HG02610 (cell line): ENCODE measurements around the gene PCK1.

Experiments
- ATAC-seq: cut with Tn5 transposase; IDR thresholded peaks from one replicate; pipeline ENCODE4 v1.9.1; 2021; ENCODE audit warnings: mild to moderate bottlenecking, moderate library complexity; ENCODE audit not compliant: unreplicated experiment

Gene PCK1

GRCh38 chr20:57576002-57576401, 15.1 kb downstream of the PCK1 start:
- ATAC-seq: no peak

- no peak for ATAC-seq
These were observed 16.0 kb downstream of the PCK1 start for GRCh38 chr20:57576617-57577550.

- ATAC-seq: no peak
These were observed 17.0 kb downstream of the PCK1 start for GRCh38 chr20:57577679-57578475.

GRCh38 chr20:57578476-57579165, 17.7 kb downstream of the PCK1 start:
- ATAC-seq: no peak

GRCh38 chr20:57579331-57579897, 18.5 kb downstream of the PCK1 start:
- no peak for ATAC-seq

- ATAC-seq: no peak
These were observed 19.1 kb downstream of the PCK1 start for GRCh38 chr20:57579898-57580447.

GRCh38 chr20:57580478-57581201, 19.7 kb downstream of the PCK1 start:
- no peak for ATAC-seq

- no peak for ATAC-seq
These were observed 20.5 kb downstream of the PCK1 start for GRCh38 chr20:57581202-57582028.

GRCh38 chr20:57582029-57582378, 21.1 kb downstream of the PCK1 start:
- ATAC-seq: no peak

GRCh38 chr20:57582432-57583288, 21.8 kb downstream of the PCK1 start:
- ATAC-seq: no peak

- no peak for ATAC-seq
These were observed 22.7 kb downstream of the PCK1 start for GRCh38 chr20:57583289-57584257.

GRCh38 chr20:57584768-57585461, 24.0 kb downstream of the PCK1 start:
- ATAC-seq: no peak

- no peak for ATAC-seq
These were observed 24.7 kb downstream of the PCK1 start for GRCh38 chr20:57585466-57586213.

GRCh38 chr20:57586370-57586793, 25.5 kb downstream of the PCK1 start:
- ATAC-seq: no peak

- no peak for ATAC-seq
These were observed 26.0 kb downstream of the PCK1 start for GRCh38 chr20:57586943-57587277.
